Suprapubic skin (tissue), 4 donors: ENCODE measurements around the gene ANKRD17. TPM values are rescaled to one million over a fixed set of nuclear protein-coding genes. Genes with fewer than 3 reads are reported as not detected.

ENCODE experiments used
- DNase-seq, 2 donors: peaks; one replicate each; pipeline ENCODE4 v3.0.0-alpha.2; 2019; ENCODE audit warnings: low spot score in 2 of 2
- H3K27ac ChIP-seq: fragments of 200-600 bp; sonication (generic); one replicate; pipeline ENCODE4 v1.5.1; 2019
- H3K27me3 ChIP-seq: fragments of 200-600 bp; sonication (generic); one replicate; pipeline ENCODE4 v1.5.1; 2019
- H3K36me3 ChIP-seq: fragments of 200-600 bp; sonication (generic); one replicate; pipeline ENCODE4 v1.5.1; 2019
- H3K4me1 ChIP-seq: fragments of 200-600 bp; sonication (generic); one replicate; pipeline ENCODE4 v1.5.1; 2019
- H3K4me3 ChIP-seq: fragments of 200-600 bp; sonication (generic); one replicate; pipeline ENCODE4 v1.5.1; 2019; ENCODE audit warnings: mild to moderate bottlenecking
- H3K9me3 ChIP-seq: fragments of 200-600 bp; sonication (generic); one replicate; pipeline ENCODE4 v1.5.1; 2019
- EP300 ChIP-seq: sonication (generic); formaldehyde crosslinking; IDR thresholded peaks from one replicate; pipeline ENCODE4 v1.6.1; 2017; ENCODE audit warnings: antibody characterized with exemption
- POLR2A ChIP-seq, 2 donors: fragments of 450-650 bp; IDR thresholded peaks; one replicate each; pipeline ENCODE4 v1.6.1; 2017; ENCODE audit warnings: antibody characterized with exemption in 2 of 2, mild to moderate bottlenecking in 2 of 2, moderate library complexity in 2 of 2
- POLR2AphosphoS5 ChIP-seq, 3 donors: sonication (generic); formaldehyde crosslinking; IDR thresholded peaks; one replicate each; pipeline ENCODE4 v1.6.1; 2017; ENCODE audit warnings: antibody characterized with exemption in 3 of 3
- WGBS: methylation state at CpG from one replicate; pipeline ENCODE4 v1.1.5; 2018; 5-methylcytosine and 5-hydroxymethylcytosine counted together
- total RNA-seq, 4 donors: library from RNA; depleted of rRNA; stranded (reverse); fragments of >200 nt; gene quantifications; one replicate each; pipeline ENCODE4 v1.1.0, GENCODE V29; 2016
- TF ChIP-seq, protein P1 (sequence below), 2 donors: fragments of 200-600 bp in 1 of 2; fragments of 450-650 bp in 1 of 2; sonication (generic) in 1 of 2; IDR thresholded peaks; one replicate each; pipeline ENCODE4 v1.5.1; 2016 to 2019; ENCODE audit warnings: antibody characterized with exemption in 2 of 2, mild to moderate bottlenecking in 1 of 2, moderate library complexity in 1 of 2

The ANKRD17 gene
- total RNA-seq, 4 donors from 2014 or later, result 68.2 to 80.2 (median 71.1) TPM

DNA sequence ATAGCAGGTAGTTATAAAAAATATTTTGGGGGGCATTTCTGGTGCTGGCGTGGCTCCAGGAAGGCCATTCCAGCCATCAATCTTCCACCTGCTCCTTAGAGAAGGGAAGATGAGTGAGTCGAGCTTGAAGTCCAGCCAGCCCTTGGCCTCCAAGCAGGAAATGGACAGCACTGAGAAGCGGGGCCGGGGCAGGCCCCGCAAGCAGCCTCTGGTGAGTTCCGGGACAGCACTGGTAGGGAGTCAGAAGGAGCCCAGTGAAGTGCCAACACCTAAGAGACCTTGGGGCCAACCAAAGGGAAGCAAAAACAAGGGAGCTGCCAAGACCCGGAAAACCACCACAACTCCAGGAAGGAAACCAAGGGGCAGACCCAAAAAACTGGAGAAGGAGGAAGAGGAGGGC, 159.9 kb downstream of the ANKRD17 start:
- 85% methylated on average over 7 of the region's 7 CpGs for WGBS
- no peak for TF ChIP-seq EP300
- TF ChIP-seq POLR2A (IDR thresholded peaks at IDR 0.05), result no peak
- TF ChIP-seq, protein P1, sequence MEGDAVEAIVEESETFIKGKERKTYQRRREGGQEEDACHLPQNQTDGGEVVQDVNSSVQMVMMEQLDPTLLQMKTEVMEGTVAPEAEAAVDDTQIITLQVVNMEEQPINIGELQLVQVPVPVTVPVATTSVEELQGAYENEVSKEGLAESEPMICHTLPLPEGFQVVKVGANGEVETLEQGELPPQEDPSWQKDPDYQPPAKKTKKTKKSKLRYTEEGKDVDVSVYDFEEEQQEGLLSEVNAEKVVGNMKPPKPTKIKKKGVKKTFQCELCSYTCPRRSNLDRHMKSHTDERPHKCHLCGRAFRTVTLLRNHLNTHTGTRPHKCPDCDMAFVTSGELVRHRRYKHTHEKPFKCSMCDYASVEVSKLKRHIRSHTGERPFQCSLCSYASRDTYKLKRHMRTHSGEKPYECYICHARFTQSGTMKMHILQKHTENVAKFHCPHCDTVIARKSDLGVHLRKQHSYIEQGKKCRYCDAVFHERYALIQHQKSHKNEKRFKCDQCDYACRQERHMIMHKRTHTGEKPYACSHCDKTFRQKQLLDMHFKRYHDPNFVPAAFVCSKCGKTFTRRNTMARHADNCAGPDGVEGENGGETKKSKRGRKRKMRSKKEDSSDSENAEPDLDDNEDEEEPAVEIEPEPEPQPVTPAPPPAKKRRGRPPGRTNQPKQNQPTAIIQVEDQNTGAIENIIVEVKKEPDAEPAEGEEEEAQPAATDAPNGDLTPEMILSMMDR (IDR thresholded peaks at IDR 0.05), result no peak
- Histone ChIP-seq H3K36me3 (peaks cover 83% of the 10 kb centered on the region), H3K4me1 (no peaks in the 10 kb centered on the region), H3K27ac (no peak overlapping the region), H3K9me3 (no peaks in the 10 kb centered on the region), H3K4me3 (no peak overlapping the region), H3K27me3 (no peaks in the 10 kb centered on the region)
- DNase-seq, result no peak

DNA sequence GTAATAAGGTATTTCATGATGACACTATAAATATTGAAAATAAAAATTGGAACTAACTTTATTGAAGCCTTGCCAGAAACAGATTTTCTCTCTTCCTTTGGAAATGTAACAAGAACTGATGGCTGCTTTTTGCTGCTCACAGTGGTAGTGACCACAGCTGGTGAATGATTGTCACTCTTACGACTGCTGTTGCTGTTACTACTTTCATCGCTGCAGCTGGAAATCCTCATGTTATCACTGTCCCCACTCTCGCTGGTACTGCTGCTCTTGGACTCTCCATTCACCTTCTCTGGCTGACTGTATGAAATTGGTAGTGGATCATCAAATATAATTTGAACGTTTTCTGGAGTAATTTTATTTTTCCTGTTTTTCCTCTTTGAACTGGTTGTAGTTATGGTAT, 160.6 kb downstream of the ANKRD17 start:
- 92% methylated on average over 4 of the region's 4 CpGs for WGBS

GRCh38 chr4:73092868-73093267, 165.7 kb downstream of the ANKRD17 start:
- H3K36me3 ChIP-seq, result peaks cover 59% of the 10 kb centered on the region
- TF ChIP-seq, protein P1 (IDR thresholded peaks at IDR 0.05), result no peak
- TF ChIP-seq POLR2A (IDR thresholded peaks at IDR 0.05) (no peak), POLR2AphosphoS5 (IDR thresholded peaks at IDR 0.05) (no peak), EP300 (no peak)

More for the DNA sequence above, 160.6 kb downstream of the ANKRD17 start:
- Histone ChIP-seq H3K27ac (no peak overlapping the region), H3K36me3 (peaks cover 79% of the 10 kb centered on the region), H3K4me1 (no peaks in the 10 kb centered on the region), H3K27me3 (no peaks in the 10 kb centered on the region), H3K9me3 (no peaks in the 10 kb centered on the region), H3K4me3 (no peak overlapping the region)
- DNase-seq, result no peak
- TF ChIP-seq, protein P1 (IDR thresholded peaks at IDR 0.05), result no peak
- no peak for TF ChIP-seq EP300
- TF ChIP-seq POLR2AphosphoS5 (IDR thresholded peaks at IDR 0.05), result no peak
- no peak for TF ChIP-seq POLR2A (IDR thresholded peaks at IDR 0.05)

GRCh38 chr4:73090738-73091137, 167.9 kb downstream of the ANKRD17 start:
- no peaks in the 10 kb centered on the region for H3K9me3 ChIP-seq
- no peak overlapping the region for H3K27ac ChIP-seq
- no peaks in the 10 kb centered on the region for H3K27me3 ChIP-seq
- H3K36me3 ChIP-seq, result peaks cover 53% of the 10 kb centered on the region
- no peak overlapping the region for H3K4me3 ChIP-seq
- no peak for DNase-seq
- H3K4me1 ChIP-seq, result peaks cover 2% of the 10 kb centered on the region
- no peak for TF ChIP-seq EP300
- no peak for TF ChIP-seq POLR2A (IDR thresholded peaks at IDR 0.05)
- TF ChIP-seq POLR2AphosphoS5 (IDR thresholded peaks at IDR 0.05), result no peak
- TF ChIP-seq, protein P1 (IDR thresholded peaks at IDR 0.05), result no peak
- 100% methylated on average over 1 of the region's 1 CpG for WGBS

More at GRCh38 chr4:73092868-73093267, 165.7 kb downstream of the ANKRD17 start:
- no peaks in the 10 kb centered on the region for H3K9me3 ChIP-seq
- H3K27ac ChIP-seq, result no peak overlapping the region
- H3K4me1 ChIP-seq, result no peaks in the 10 kb centered on the region
- no peak for DNase-seq
- H3K4me3 ChIP-seq, result no peak overlapping the region
- WGBS, result 88% methylated on average over 1 of the region's 1 CpG
- no peaks in the 10 kb centered on the region for H3K27me3 ChIP-seq

DNA sequence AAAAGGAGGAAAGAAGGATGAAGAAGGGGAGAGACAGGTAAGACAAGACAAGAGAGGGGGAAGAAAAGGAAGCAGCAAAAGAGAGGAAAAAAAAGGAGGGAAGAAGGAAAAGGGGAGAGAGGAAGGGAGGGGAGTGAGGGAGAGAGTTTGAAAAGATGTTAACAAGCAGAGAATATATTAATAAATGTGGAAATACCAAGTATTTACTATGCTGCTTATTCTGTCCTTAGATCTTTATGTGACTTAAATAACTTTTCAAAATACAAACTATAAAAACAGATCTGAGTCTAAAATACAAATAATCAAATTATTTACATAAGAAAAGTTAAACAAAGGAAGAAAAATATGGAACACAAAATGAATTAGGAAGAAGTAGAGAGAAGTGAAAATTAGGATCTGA, 170.7 kb downstream of the ANKRD17 start:
- DNase-seq, result no peak
- TF ChIP-seq POLR2A (IDR thresholded peaks at IDR 0.05), result no peak
- H3K9me3 ChIP-seq, result no peaks in the 10 kb centered on the region

More for the DNA sequence above, 170.7 kb downstream of the ANKRD17 start:
- Histone ChIP-seq H3K36me3 (peaks cover 50% of the 10 kb centered on the region), H3K4me1 (peaks cover 2% of the 10 kb centered on the region), H3K4me3 (no peak overlapping the region), H3K27ac (no peak overlapping the region), H3K27me3 (no peaks in the 10 kb centered on the region)
